OCI-LY1 (cell line): ENCODE results near the gene IFNA8.
"Not testable (repeated sequence)": the region's sequence is repeated elsewhere in the genome, so short reads cannot be mapped to it uniquely, and the experiment has no call there.

Source experiments
- CTCF ChIP-seq: fragments of 200-600 bp; sonication (generic), shearing (Covaris generic); IDR thresholded peaks from 2 replicates; pipeline ENCODE4 v1.5.1; 2017; ENCODE audit warnings: mild to moderate bottlenecking, antibody characterized with exemption, low read length, moderate library complexity, mixed read lengths
- EZH2 ChIP-seq: fragments of 200-600 bp; sonication (generic), shearing (Covaris generic); IDR thresholded peaks from 2 replicates; pipeline ENCODE4 v1.8.0; 2017; ENCODE audit warnings: borderline replicate concordance, mixed run types, mild to moderate bottlenecking, antibody characterized with exemption, low read length, moderate library complexity, mixed read lengths

- TF ChIP-seq CTCF, EZH2: not testable (repeated sequence)
These were observed 40.4 kb downstream of the IFNA8 start for GRCh38 chr9:21449312-21449711.
